DMS153 (cell line): ENCODE data around the gene GOLGA2.

ENCODE experiments used
- DNase-seq: peaks from one replicate; lab custom pipeline; 2025; lab: John Stamatoyannopoulos, UW

The GOLGA2 gene, protein sequence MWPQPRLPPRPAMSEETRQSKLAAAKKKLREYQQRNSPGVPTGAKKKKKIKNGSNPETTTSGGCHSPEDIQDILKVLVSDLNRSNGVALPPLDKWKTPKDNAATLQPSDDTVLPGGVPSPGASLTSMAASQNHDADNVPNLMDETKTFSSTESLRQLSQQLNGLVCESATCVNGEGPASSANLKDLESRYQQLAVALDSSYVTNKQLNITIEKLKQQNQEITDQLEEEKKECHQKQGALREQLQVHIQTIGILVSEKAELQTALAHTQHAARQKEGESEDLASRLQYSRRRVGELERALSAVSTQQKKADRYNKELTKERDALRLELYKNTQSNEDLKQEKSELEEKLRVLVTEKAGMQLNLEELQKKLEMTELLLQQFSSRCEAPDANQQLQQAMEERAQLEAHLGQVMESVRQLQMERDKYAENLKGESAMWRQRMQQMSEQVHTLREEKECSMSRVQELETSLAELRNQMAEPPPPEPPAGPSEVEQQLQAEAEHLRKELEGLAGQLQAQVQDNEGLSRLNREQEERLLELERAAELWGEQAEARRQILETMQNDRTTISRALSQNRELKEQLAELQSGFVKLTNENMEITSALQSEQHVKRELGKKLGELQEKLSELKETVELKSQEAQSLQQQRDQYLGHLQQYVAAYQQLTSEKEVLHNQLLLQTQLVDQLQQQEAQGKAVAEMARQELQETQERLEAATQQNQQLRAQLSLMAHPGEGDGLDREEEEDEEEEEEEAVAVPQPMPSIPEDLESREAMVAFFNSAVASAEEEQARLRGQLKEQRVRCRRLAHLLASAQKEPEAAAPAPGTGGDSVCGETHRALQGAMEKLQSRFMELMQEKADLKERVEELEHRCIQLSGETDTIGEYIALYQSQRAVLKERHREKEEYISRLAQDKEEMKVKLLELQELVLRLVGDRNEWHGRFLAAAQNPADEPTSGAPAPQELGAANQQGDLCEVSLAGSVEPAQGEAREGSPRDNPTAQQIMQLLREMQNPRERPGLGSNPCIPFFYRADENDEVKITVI

DNA sequence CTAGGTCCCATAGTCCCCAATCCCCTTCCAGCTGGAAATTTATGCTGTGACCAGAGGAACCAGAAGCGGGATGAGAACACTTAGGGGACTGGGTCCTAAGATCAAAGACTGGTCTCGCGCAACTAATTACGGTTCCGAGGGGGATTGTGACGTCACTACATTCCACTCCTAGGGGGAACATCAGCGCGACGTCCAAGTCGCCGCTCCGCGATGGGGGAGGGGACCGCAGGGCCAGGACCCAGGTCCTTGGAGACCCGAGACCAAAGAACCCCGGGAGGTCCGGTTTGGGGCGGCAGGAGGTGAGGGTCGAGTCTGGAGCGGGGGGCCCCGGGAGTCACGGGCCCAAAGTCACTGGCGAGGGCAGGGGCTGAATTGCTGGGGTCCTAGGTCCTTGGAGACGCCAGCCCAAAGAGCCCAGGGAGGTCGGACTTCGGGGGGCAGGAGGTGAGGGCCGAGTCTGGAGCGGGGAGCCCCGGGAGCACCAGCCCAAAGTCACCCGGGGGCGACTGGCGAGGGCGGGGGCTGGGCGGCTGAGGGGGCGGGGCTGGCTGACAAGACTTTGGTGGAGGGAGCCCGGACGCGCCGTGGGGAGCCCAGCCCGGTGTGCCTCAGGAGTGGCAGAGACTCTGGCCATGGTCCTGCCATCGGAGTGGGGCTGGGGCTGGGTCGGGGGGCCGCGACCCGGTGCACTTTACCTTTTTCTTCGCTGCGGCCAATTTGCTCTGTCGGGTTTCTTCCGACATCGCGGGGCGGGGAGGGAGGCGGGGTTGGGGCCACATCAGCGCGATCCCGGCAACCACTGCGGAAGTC is at the start of gene GOLGA2:
TSS of gene GOLGA2 (minus strand) at position 810 of the 810 bp plus-strand sequence. CDS start at position 779, 31 bp downstream.
- no peak for DNase-seq

DNA sequence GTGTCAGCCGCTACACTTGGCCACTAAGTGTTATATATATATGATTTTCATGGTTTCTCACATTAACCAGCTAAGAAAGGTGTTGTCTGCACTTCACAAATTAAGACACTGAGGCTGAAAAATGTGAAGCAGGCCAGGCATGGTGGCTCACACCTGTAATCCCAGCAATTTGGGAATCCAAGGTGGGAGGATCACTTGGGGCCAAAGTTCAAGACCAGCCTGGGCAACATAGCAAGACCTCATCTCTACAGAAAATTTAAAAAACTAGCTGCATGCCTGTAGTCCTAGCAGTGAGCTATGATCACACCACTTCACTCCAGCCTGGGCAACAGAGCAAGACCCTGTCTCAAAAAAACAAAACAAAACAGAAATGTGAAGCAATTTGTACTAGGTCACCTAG is 48.6 kb upstream of the GOLGA2 start:
- no peak for DNase-seq

DNA sequence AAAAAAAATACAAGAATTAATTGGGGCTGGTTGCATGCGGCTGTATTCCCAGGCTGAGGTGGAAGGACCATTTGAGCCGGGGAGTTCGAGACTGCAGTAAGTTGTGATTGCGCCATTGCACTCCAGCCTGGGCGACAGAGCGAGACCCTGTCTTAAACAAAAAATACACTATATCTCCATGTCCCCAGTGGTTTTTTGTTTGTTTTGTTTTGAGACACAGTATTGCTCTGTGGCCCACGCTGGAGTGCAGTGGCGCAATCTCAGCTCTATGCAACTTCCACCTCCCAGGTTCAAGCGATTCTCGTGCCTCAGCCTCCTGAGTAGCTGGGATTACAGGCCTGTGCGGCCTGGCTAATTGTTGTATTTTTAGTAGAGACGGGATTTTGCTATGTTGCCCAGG is 48.0 kb upstream of the GOLGA2 start:
- DNase-seq, result no peak

DNA sequence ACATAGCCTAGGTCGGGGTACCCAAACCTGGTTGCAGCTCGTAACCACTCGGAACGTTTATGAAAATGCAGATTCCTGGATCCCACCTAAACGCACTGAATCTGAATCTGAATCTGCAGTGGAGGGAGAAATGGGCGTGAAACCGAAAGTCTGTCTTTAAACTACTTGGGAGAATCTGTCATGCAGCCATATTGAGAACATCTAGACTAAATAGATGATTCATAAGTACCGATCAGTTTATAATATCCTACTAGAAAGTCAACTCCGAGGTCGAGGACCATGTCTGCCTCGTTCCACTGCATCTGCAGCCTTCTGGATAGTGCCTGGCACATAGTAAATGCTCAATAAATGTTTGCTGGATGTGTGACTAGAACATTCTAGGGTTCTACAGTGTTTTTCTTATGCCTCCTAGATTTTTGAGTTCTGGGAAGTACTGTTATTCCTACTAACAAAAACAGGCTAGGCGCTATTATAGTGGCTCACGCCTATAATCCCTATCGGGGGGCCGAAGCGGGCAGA is 47.5 kb upstream of the GOLGA2 start:
- DNase-seq, result no peak

DNA sequence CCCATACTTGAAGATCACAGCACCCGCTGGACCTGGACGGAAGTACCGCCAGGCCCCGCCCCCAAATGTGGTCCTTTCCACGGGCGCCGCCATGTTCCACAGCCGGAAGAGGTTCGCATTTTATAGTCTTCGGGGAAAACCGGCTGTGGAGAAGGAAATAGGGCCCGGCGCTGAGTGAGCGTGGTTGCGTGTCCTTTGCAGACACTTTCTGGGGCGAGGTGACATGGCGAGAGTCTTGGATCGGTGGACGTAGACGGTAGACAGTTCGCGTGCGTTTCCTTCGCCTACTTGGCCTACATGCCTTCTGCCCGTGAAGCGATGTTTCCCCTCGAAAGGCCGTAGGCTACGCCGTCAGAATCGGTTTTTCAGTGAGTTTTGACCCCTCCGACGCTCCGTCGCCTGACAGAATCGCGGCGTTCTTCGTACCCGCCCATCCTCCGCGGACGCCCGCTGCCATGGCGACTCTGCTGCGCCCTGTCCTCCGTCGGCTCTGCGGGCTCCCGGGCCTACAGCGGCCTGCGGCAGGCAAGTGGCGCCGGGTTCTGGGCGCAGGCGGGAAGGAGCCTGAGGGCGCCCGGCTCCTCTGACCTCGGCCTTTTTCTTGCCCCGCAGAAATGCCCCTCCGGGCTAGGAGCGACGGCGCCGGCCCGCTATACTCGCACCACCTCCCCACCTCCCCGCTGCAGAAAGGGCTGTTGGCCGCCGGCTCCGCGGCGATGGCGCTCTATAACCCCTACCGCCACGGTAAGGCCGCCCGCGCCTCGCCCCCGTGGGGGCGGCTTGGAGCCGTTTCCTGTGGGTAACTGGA is 46.8 kb upstream of the GOLGA2 start, which contains the start of the genes COQ4 and TRUB2:
TSS of gene COQ4 (plus strand) at position 436 of the 808 bp plus-strand sequence. CDS start at position 456, 20 bp downstream.
TSS of gene TRUB2 (minus strand) at position 44 of the 808 bp plus-strand sequence. CDS start at position 5, 39 bp downstream.
- DNase-seq, result peak; percentile 89

DNA sequence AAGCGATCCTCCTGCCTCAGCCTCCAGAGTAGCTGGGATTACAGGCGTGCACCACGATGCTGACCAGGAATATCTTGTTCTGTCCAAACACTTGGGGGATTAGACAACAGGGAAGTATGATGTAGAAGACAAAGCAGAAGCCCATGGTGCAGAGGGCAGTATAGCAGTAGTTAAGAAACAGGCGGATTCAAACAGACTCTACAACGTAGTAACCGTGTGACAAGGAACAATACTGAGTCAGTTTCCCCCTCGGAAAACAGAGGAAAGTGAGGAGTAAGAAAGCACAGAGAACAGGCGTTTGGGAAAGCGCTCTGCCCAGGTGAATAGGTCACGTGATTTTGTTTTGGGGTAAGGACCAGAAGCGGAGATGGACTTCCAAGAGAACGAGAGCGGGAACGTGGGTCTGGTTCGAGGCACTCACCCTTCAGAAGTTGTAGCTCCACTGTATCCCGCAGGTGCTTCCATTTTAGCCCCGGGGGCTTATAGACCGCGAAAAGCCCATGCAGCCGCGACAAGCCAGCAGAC is 46.1 kb upstream of the GOLGA2 start:
- no peak for DNase-seq

DNA sequence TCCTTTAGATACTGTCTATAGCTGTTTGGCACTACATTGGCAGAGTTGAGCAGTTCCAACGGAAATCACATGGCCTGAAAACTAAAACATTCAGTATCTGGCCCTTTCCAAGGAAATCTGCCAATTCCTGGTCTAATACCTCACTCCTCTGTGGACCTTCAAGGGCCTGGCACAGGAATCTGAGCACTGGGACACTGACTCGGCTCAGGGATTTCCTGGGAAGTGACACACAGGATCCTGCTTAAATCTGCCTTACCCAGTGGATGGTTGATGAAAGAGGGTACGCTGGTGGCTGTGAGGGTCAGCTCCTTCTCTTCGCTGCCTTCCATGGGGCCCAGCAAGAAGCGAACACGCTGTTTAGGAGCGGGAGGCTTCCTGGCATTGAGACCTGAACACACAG is 45.5 kb upstream of the GOLGA2 start:
- no peak for DNase-seq

DNA sequence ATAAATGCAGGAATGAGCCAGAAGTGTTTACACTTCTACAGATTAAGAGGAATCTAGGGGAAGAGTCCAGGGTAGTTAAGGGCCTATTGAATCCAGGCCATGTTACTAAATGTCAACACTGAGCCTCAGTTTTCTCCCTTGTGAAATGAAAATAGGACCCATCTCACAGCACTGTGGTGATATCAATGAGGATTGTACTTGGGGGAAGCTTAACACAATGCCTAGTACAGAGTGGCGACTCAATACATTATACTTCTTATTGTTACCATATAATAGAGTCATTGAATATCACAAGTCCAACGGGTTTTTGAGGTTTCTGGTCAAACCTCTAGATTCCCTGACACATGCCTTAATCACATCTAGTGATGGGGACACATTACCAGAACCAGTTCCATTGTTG is 41.8 kb upstream of the GOLGA2 start:
- no peak for DNase-seq

DNA sequence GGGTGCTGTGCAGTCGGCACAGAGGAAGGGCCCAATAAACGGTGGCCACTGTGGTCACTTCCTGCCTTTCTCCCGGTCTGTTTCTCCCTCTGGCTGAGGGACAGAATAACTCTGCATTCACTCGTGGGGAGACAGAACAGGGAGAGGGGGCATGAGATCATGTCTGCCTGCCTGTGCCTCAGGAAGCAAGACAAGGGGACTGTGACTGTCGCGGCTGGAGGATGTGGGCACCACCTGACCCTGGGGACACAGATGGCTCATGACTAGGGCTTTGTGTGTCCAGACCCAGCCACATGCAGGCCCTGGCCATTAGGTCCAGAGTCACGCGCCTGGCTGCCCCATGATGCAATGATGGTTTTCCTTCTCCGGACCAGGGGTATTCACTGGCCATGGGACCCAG is 40.6 kb upstream of the GOLGA2 start:
- DNase-seq, result no peak

DNA sequence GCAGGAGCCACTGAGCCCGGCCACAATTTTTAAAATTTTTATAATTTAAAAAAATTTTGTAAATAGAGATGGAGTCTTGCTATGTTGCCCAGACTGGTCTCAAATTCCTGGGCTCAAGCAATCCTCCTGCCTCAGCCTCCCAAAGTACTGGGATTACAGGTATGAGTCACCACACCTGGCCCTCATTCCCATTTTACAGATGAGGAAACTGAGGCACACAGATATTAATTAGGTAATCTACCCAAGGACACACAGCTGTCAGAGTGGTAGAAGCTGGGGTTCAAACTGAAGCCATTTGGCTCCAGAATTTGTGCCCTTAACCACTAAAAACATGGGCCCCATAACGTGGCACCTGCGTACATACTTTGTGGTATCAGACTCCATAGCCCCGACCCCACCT is 38.9 kb upstream of the GOLGA2 start:
- no peak for DNase-seq

DNA sequence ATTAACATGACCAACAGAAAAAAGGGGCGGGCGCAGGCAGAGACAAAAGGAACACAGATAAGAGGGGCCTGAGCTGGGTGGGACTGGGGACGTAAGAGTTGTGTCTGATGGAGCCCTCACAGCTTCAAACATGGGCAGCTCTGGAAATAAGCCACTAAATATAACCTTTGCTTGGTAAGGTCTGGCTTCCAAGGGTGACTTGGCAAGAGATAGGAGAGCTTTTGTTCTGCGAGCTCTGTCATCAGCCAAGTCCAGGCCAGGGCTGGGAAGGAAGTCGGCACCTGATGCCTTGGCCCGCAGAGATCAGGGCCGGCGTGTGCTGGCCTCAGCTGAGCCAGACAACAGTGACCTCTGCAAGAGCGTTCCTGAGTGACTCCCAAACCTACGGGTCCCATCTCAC is 34.7 kb upstream of the GOLGA2 start:
- no peak for DNase-seq

DNA sequence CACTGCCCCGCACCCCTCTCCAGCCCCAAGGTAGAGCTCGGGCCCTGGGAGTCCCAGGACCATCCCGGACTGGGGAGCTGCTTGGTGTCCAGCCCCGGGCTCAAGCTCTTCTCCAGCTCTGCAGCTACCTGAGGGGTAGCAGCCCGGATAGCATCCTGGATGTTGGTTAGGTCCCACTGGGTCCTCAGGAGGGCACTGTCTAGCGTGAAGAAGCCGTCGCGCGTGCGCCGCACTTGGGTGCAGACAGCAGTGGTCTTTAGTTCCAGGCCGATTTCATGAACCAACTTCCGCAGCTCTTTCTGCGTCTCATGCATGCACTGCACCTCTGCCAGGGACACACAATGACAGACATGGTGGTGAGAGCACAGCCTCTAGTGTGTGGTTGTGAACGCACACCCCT is 33.7 kb upstream of the GOLGA2 start:
- no peak for DNase-seq

DNA sequence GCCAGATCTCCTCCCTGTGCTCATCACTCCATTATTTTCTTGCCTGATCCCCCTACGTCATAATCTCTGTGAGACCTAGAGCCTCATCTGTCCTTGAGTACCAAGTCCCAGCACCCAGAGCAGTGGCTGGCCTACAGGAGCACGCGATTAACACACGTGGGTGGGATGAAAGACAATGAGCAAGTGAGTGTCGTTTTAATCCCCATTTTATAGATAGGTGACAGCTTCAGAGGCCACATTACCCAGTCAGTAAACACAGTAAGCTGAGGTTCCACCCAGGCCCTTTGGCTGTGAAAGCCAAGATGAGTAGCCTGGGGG is 29.1 kb upstream of the GOLGA2 start:
- DNase-seq, result no peak

DNA sequence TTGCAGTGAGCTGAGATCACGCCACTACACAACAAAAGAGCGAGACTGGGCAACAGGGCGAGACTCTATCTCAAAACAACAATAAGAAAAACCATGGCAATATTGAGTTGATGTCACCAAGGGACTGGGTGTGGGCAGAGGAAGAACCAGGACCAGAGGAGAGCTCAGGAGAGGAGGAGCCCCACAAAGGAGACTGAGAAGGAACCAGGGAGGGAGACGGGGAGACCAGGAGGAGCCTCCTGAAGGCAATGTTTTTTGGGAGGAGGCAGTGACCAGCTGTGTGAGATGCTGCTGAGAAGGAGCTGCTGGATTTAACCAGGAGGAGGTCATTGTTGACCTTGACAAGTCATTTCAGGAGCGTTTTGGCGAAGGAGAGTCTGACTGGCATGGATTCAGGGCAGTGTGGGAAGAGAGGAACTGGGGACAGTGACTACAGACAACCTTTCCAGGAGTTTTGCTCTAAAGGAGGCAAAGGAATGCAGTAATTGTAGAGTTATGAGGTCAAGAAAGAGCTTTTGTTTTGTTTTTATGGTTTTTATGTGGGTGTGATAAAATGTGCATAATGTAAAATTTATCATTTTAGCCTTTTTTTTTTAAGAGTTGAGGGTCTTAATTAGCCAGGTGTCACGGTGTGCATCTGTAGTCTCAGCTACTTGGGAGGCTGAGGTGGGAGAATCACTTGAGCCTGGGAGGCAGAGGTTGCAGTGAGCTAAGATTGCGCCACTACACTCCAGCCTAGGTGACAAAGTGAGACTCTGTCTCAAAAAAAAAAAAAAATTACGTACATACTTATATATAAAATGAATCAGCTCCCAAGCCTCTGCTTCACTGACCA is 28.5 kb upstream of the GOLGA2 start:
- no peak for DNase-seq

DNA sequence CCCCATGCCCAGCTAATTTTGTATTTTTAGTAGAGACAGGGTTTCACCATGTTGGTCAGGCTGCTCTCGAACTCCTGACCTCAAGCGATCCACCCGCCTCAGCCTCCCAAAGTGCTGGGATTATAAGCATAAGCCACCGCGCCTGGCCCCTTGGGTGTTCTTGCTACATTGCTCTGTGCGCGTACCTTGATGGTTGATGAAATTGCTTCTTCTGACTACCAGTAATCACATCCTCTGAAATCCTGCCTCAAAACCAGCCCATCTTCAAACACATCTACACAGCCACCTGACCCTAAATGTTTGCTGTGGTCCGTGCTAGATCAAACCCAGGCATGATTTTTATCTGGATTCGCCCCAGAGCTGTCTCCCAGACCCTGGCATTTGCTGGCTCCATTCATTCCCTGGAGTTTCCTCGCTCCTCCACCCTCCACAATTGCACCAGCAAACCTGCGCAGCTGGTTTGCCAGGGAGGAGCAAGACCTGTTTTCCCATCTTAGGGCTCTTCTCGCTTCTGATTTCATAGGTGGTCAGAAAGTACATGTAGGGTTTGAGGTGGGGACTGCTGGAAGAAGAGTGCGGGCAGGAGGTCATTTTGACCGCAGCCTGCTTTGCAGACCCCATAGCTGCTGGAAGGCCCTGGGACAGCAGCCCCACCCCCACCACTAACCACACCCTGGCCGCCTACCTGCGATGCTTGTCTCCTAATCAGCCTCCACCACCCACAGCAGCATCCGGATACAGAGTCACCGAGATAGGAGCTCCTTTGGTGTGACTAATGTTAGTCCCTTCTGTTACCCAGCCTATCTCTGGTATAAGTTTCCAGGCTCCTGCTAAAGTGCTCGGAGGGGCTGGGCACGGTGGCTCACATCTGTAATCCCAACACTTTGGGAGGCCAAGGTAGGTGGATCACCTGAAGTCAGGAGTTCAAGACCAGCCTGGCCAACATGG is 23.0 kb upstream of the GOLGA2 start:
- no peak for DNase-seq

DNA sequence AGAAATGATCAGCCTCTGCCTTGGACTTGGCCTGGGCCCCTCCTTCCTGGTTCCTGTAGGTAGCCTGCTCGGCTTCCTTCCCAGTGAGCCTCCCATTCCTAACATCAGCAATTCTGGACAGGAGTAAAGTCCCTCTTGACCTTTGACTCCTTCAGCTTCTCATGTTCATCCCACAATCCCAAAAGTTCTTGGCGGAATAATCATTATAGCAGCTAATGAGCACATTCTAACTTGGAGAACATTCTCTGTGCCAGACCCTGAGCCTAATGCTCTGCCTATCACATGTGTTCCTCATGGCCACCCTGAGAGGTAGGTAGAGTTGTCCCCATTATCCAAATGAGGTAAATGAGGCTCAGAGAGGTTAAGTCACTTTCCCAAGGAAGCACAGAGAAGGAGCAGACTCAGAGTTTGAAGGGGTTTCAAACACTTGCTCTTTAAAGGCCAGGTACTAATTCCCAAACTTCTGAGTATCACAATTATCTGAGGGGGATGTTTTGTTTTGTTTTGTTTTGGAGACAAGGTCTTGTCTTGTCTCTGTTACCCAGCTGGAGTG is 21.5 kb upstream of the GOLGA2 start:
- DNase-seq, result no peak

DNA sequence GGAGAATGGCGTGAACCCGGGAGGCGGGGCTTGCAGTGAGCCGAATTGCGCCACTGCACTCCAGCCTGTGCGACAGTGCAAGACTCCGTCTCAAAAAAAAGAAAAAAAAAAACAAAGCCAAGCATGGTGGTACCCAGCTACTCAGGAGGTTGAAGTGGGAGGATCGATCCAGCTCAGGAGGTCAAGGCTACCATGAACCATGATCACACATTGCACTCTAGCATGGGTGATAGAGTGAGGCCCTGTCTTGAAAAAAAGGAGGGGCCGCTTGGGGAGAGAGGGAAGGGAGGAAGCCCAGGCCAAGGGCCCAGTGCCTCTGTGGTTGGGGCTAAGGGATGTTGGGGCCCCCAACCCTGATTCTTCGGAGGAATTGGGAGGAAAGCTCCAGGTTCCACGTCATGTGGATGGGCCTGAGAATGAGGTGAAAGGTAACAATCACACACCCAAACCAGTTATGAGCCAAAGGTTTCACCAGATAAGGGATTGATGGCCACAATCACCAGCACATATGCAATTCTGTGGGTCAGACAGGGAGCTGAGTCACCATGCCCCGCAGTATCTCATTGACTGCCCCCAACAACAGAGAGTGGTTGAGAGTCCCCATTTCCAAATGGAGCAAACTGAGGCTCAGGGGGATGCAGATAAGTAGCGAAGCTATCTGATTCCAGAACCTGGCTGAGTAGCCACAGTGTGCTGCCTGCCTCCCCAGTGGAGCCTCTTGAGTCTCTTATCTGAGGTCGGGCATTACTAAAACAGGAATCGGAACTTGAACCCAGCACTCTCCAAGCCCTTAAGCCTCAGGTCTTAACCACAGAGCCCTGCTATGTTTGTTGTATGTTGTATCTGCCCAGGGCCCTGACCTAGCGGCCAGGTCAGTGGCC is 20.8 kb upstream of the GOLGA2 start:
- DNase-seq, result no peak
